ENCODE results near the gene CDC16. TPM values are rescaled to one million over a fixed set of nuclear protein-coding genes. Genes with fewer than 3 reads are reported as not detected.

Gene CDC16
- total RNA-seq, 1 experiment from 2014 or later, result 61.0 TPM

DNA sequence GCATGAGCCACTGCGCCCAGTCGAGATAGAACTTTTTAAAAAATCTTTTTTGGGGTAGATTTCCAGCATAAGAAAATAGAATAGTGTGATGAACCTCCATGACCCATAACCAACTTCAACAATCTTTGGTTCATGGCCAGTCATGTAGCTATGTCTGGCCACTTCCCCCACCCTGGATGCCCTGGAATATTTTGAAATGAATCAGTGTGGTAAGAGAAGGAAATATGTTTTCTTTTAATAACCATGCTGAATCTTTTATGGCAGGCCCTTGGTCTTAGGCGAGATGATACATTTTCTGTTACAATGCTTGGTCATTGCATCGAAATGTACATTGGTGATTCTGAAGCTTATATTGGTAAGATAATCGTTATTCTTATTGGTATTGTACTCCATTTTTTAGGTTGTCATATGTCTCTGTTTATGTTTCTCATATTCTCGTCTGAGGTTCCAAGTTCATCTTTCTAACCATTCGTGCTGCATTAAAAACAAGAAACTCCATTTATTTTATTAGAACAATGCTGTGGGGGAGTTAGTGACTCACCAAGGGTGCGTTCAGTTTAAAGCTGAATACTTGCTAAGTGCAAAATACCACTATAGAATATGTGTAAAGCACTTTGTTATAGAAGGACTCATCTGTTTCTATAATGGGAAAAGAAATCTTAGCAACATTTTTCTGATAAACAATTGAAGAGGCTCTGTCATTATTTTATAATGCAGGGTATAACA lies 30.4 kb downstream of the CDC16 start:
- Histone ChIP-seq H3K9me3 (ENCODE audit: control insufficient read depth in 1 of 2, insufficient read depth in 1 of 2, low read depth in 1 of 2, low read length in 2 of 2) (no peaks in the 10 kb centered on the region), H3K36me3 (ENCODE audit: control insufficient read depth in 1 of 2, insufficient read depth in 2 of 2, low read length in 2 of 2) (peaks cover 49 to 74% of the 10 kb centered on the region in 2 experiments), H3K4me2 (ENCODE audit: low read length) (no peak overlapping the region), H3K27ac (ENCODE audit: low read depth, low read length) (no peak overlapping the region), H3K4me3 (replicated peaks in 1 of 2; ENCODE audit: low read depth in 1 of 2, low read length in 2 of 2) (no peak overlapping the region), H3K27me3 (ENCODE audit: insufficient read depth, low read length) (no peaks in the 10 kb centered on the region), H3K9ac (ENCODE audit: low read length) (no peak overlapping the region), H2AFZ (ENCODE audit: low read depth, low read length, poor library complexity, severe bottlenecking) (no peak overlapping the region), H3K9me2 (ENCODE audit: insufficient read depth) (no peaks in the 10 kb centered on the region), H3K4me1 (ENCODE audit: control insufficient read depth in 1 of 2, insufficient read depth in 2 of 2, low read length in 2 of 2) (no peaks in the 10 kb centered on the region), H4K20me1 (ENCODE audit: insufficient read depth) (no peaks in the 10 kb centered on the region), H3K79me2 (ENCODE audit: insufficient read depth, low read length) (no peaks in the 10 kb centered on the region)
- no peak for DNase-seq (ENCODE audit: low read depth, low spot score)
- TF ChIP-seq, protein P1, sequence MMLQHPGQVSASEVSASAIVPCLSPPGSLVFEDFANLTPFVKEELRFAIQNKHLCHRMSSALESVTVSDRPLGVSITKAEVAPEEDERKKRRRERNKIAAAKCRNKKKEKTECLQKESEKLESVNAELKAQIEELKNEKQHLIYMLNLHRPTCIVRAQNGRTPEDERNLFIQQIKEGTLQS (IDR thresholded peaks at IDR 0.05), result no peak
- TF ChIP-seq FOSL1 (IDR thresholded peaks at IDR 0.05; ENCODE audit: low read depth) (no peak), JUND (IDR thresholded peaks at IDR 0.05) (no peak), RAD21 (IDR thresholded peaks at IDR 0.05; ENCODE audit: low read depth) (no peak), SP1 (IDR thresholded peaks at IDR 0.05; ENCODE audit: low read depth) (no peak), SIN3A (IDR thresholded peaks at IDR 0.05; ENCODE audit: low read depth) (no peak), SRF (IDR thresholded peaks at IDR 0.05; ENCODE audit: low read depth) (no peak), EZH2 (IDR thresholded peaks at IDR 0.05) (no peak), ZNF274 (IDR thresholded peaks at IDR 0.05; ENCODE audit: low read depth, low read length) (no peak)
- CTCF ChIA-PET, result interaction anchor here (1.2 kb wide), 1 partner anchor 16 kb away, joined by 3 read pairs; the partner anchor contains the start of gene UPF3A
- no TSS peak for BruUV-seq (replicated peaks)
- RAD21 ChIA-PET (ENCODE audit: low non-redundant PET in 1 of 2, low total read pairs in 2 of 2, uncharacterized antibody in 2 of 2, unreplicated experiment in 2 of 2), result no interaction called here
- ATAC-seq, result no peak
- POLR2A ChIA-PET, result no interaction called here
- intact Hi-C loops (cut with micrococcal nuclease), result no loop called here

DNA sequence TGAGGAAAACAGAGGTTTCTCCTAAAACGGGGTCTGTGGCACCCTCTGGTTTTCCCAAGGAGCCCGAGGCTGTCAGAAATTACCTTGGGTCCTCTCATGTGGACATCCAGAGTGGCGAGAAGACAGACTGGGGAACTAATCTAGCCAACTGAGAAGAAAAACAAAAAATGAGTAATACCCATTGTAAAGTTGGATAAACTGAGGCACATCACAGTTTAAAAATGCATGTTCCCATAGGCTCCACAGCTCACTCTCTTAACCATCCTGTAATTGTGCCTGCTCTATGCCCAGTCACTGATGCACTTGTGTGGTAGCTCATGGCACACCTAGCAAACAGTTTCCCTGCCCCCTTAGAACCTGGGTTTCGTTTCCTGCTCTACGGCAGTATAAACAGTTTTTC lies 31.5 kb downstream of the CDC16 start:
- H2AFZ ChIP-seq (ENCODE audit: low read depth, low read length, poor library complexity, severe bottlenecking), result no peak overlapping the region
- H3K4me1 ChIP-seq (ENCODE audit: control insufficient read depth in 1 of 2, insufficient read depth in 2 of 2, low read length in 2 of 2), result no peaks in the 10 kb centered on the region
- DNase-seq (ENCODE audit: low read depth, low spot score), result no peak
- H3K79me2 ChIP-seq (ENCODE audit: insufficient read depth, low read length), result no peaks in the 10 kb centered on the region
- no peak overlapping the region for H3K9ac ChIP-seq (ENCODE audit: low read length)
- POLR2A ChIA-PET, result no interaction called here
- H4K20me1 ChIP-seq (ENCODE audit: insufficient read depth), result no peaks in the 10 kb centered on the region
- no peak overlapping the region for H3K4me3 ChIP-seq (replicated peaks in 1 of 2; ENCODE audit: low read depth in 1 of 2, low read length in 2 of 2)
- no peak for ATAC-seq
- no peaks in the 10 kb centered on the region for H3K9me3 ChIP-seq (ENCODE audit: control insufficient read depth in 1 of 2, insufficient read depth in 1 of 2, low read depth in 1 of 2, low read length in 2 of 2)
- intact Hi-C loops (cut with micrococcal nuclease), result no loop called here
- no peak overlapping the region for H3K27ac ChIP-seq (ENCODE audit: low read depth, low read length)
- CTCF ChIA-PET, result interaction anchor here (1.2 kb wide), 1 partner anchor 15 kb away, joined by 3 read pairs; the partner anchor contains the start of gene UPF3A
- H3K4me2 ChIP-seq (ENCODE audit: low read length), result no peak overlapping the region
- TF ChIP-seq, protein P2, sequence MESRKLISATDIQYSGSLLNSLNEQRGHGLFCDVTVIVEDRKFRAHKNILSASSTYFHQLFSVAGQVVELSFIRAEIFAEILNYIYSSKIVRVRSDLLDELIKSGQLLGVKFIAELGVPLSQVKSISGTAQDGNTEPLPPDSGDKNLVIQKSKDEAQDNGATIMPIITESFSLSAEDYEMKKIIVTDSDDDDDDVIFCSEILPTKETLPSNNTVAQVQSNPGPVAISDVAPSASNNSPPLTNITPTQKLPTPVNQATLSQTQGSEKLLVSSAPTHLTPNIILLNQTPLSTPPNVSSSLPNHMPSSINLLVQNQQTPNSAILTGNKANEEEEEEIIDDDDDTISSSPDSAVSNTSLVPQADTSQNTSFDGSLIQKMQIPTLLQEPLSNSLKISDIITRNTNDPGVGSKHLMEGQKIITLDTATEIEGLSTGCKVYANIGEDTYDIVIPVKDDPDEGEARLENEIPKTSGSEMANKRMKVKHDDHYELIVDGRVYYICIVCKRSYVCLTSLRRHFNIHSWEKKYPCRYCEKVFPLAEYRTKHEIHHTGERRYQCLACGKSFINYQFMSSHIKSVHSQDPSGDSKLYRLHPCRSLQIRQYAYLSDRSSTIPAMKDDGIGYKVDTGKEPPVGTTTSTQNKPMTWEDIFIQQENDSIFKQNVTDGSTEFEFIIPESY (IDR thresholded peaks at IDR 0.05; ENCODE audit: extremely low read depth, insufficient replicate concordance, low read length), result no peak
- TF ChIP-seq, protein P3, sequence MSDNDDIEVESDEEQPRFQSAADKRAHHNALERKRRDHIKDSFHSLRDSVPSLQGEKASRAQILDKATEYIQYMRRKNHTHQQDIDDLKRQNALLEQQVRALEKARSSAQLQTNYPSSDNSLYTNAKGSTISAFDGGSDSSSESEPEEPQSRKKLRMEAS (IDR thresholded peaks at IDR 0.05), result no peak
- TF ChIP-seq FOSL1 (IDR thresholded peaks at IDR 0.05; ENCODE audit: low read depth), result no peak
- H3K9me2 ChIP-seq (ENCODE audit: insufficient read depth), result no peaks in the 10 kb centered on the region
- H3K36me3 ChIP-seq (ENCODE audit: control insufficient read depth in 1 of 2, insufficient read depth in 2 of 2, low read length in 2 of 2), result peaks cover 44 to 67% of the 10 kb centered on the region in 2 experiments
- RAD21 ChIA-PET (ENCODE audit: low non-redundant PET in 1 of 2, low total read pairs in 2 of 2, uncharacterized antibody in 2 of 2, unreplicated experiment in 2 of 2), result no interaction called here
- no TSS peak for BruUV-seq (replicated peaks)
- no peaks in the 10 kb centered on the region for H3K27me3 ChIP-seq (ENCODE audit: insufficient read depth, low read length)
